ENCODE data around the gene HDLBP.

GRCh38 chr2:241260911-241261310, 54.6 kb downstream of the HDLBP start:
- TF ChIP-seq, protein P1, sequence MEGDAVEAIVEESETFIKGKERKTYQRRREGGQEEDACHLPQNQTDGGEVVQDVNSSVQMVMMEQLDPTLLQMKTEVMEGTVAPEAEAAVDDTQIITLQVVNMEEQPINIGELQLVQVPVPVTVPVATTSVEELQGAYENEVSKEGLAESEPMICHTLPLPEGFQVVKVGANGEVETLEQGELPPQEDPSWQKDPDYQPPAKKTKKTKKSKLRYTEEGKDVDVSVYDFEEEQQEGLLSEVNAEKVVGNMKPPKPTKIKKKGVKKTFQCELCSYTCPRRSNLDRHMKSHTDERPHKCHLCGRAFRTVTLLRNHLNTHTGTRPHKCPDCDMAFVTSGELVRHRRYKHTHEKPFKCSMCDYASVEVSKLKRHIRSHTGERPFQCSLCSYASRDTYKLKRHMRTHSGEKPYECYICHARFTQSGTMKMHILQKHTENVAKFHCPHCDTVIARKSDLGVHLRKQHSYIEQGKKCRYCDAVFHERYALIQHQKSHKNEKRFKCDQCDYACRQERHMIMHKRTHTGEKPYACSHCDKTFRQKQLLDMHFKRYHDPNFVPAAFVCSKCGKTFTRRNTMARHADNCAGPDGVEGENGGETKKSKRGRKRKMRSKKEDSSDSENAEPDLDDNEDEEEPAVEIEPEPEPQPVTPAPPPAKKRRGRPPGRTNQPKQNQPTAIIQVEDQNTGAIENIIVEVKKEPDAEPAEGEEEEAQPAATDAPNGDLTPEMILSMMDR (IDR thresholded peaks at IDR 0.05; ENCODE audit: poor library complexity): no peak
- no peak for TF ChIP-seq EZH2 (IDR thresholded peaks at IDR 0.05; ENCODE audit: borderline replicate concordance)
